NOMO-1 treated with dmso at 0.1 percent for 144 hours (cell line): ENCODE results near the gene SLMAP.
"Not testable (repeated sequence)": the region's sequence is repeated elsewhere in the genome, so short reads cannot be mapped to it uniquely, and the experiment has no call there.

ENCODE experiments used
- DNase-seq: peaks from one replicate; lab custom pipeline; 2025; ENCODE audit not compliant: unreplicated experiment; lab: John Stamatoyannopoulos, UW

Gene SLMAP

DNA sequence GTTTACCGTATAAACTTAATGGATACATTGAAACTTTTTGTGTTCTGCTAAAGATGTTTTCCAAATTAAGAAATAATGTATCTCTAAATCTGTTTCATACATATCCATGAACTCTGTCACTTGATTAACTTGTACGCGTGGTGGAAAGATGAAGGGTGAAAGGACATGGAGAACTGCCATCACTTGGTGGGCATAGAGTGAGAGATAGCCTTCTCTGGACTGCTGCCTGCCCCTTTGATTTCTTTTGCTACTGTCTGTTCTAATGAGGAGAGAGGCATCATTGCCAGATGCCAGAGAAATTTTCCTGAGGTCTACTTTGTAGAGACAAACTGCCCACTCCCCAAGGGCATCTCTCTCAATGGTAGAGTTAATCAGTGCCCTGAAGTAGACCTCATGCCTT is 120.5 kb downstream of the SLMAP start:
- no peak for DNase-seq

DNA sequence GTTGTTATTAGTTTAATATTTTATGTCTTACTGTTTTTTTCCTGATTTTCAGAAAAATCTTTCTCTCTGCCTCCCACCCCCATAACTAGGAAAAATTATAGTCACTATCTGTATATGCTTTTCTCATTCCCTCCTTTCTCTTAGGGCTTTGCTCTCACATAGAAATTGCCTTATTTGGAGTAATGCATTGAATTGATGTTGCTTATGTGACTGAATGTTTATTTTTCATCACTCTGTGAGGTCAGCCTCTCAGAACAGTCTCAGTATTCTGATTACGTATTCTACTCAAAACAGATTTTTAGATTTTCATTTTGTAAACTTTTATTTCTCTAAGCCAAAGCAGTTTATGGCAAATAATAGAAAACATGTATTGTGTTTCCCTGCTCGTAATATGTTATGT is 121.0 kb downstream of the SLMAP start:
- no peak for DNase-seq

DNA sequence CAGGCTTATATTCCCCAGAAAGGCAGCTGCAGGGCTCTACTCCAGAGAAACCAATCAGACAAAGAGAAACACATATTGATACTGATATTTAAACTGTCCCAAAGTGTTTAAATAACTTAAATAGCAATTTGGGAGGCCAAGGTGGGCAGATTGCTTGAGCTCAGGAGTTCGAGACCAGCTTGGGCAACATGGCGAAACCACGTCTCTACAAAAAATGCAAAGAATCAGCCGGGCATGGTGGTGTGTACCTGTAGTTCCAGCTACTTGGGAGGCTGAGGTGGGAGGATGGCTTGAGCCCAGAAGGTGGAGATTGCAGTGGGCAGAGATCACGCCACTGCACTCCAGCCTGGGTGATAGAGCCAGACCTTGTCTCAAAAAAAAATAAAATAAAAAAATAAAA is 128.3 kb downstream of the SLMAP start:
- not testable (repeated sequence) for DNase-seq

DNA sequence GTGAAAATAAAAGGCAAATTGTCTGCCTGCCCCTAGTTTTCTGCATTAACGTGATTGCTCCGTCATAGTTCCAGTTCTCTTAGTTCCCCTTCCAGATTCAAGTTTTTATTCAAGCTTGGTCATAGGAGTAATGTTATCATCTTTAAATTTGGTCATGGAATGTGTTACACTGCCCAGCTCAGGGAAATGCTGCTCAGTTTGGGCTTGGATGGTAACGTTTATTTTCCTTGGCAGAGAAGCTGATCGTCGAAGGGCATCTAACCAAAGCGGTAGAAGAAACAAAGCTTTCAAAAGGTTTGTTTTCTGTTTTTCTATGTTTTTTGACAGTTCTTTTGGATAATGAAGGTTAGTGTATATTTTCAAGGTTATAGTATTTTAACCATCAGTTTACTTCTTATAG is 133.7 kb downstream of the SLMAP start:
- no peak for DNase-seq

DNA sequence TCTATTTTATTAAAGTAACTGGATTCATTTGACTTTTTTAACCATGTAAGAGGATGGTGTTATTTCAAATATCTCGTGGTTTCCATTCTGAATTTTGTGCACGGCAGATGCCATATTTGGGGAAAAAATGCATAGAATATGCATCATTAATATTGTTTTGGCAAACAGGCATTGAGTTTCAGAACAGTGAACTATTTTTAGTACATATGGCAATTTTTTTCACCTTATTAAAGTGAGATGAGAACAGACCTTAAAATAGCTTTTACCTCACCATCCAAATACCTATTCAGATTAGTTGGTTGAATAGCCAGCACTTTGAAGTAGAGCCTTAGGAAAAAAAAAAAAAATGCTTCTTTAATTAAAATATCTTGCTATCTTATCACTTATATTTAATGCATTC is 134.8 kb downstream of the SLMAP start:
- no peak for DNase-seq

DNA sequence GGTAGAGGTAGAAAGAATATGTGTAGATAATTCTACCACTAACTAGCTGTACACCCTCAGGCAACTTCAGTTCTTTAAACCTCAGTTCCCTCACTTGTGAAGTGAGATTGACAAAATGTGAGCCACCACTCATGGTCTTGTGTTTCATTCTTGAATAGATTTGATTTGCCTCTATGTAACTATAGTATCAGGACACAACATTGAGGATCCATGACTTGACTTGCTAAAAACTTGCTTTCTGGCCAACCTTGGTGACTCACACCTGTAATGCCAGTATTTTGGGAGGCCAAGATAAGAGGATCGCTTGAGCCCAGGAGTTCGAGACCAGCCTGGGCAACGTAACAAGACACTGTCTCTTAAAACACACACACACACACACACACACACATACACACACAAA is 136.3 kb downstream of the SLMAP start:
- DNase-seq: no peak

DNA sequence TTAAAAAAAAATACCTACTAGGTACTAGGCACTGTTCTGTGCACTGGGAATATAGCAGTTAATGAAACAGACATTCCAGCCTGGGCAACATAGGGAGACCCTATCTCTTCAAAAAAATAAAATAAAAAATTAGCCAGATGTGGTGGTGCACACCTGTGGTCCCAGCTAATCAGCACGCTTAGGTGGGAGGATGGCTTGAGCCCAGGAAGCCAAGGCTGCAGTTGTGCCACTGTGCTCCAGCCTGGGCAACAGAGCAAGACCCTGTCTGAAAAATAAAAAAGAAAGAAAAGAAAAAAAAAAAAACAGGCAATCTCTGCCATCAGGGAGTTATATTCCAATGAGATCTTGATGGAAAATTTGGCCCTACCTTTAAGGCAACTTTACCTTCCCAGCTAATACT is 137.0 kb downstream of the SLMAP start:
- no peak for DNase-seq

DNA sequence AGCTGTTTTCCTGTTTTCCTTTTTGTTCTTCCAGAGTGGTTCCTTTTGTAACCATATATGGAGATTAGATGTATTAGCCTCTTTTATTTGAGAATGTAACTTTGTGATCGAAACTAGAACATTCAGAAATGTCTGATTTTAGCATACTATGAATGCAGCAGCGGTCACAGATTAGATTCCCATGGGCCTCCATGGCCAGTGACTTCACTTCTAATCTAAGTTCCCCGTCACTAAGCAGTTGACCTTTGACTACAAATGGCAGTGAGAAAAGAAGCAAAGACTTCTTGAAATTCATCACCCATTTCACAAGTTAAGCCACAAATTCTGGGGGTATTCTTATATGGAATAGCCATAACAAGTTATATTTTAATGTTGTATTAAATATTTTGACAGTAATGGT is 137.6 kb downstream of the SLMAP start:
- DNase-seq: no peak

DNA sequence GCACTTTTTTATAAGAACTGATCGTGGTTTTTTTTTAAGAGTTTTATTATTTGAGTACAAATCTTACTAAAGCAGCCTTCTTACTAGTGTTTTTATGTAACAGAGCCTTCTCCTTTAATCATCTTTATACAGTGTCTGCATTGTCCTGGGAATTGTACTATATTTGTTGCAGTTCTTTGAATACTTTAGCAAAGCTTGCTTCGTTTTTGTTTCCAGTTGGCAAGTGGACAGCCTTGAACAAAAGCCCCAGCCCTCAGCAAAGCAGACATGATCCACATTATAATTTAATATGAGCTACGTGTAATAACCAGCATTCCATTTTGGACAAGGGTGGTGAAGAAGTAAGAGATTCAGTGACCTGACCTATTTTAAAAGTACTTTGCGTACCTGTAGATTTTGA is 139.9 kb downstream of the SLMAP start:
- no peak for DNase-seq

DNA sequence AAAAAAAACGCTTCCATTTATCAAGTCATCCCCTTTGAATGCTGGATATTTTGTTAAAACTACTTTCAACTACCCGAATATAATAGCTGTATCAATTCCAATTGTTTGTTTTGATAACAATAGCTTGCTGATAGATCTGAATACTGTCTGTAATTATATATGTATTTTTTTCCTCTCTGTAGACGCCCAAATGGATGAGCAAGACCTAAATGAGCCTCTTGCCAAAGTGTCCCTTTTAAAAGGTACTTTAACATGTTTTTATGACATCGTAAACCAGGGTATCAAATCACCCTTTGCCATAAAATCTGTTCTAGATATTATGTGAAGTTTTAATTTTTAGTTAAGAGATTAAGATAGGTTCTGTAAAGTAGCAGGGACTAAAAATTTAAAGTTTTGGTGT is 140.6 kb downstream of the SLMAP start:
- no peak for DNase-seq

DNA sequence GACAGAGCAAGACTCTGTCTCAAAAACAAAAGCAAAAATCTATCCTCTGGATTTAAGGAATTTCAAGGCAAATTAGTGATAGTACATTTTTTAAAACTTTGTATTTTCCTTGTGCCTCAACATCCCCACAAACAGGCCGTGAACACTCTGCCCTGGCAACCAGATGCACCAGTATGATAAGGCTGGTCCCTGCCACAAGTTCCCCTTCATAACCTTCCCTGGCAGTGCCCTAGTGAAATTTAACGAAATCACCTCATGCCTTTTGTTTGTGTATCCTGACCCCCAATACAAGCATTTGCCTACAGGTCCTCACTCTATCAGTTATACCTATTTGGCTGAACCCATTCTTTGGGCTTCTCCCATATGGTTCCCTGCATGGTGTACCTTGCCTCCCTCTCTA is 144.7 kb downstream of the SLMAP start:
- no peak for DNase-seq

DNA sequence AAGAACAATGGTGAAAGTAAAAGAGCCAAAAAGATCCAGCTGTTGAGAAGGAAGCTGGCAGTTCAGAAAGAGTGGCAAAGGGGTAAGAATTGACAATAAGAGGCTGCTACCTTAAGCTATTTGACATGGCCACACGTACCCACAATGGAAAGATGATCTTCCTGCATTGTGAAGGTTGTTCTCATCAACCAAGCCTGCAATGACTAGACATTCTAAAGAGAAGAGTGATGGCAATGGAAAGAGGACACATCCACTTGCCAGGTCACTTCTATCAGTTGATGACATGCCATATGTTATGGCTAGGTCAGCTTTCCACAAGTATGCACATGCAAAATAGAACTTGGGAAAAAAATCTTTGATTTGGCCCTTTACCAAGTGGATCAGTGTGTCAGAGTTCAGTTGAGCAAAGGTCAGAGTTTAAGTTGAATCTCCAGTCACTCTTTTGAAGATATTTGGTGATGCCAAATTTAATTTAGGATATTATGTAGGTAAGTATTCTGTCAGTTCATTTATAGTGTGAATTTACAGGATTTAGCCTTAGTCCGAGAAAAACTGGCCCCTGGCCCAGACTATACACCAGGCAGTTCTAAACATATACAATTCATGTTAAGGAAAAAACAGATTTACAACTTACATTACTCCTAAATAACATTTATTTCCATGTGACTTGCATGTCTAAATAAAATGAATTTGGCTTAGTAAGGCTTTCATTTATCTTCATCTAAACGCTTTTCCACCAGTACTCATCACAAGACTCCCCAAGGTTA is 147.2 kb downstream of the SLMAP start:
- no peak for DNase-seq

DNA sequence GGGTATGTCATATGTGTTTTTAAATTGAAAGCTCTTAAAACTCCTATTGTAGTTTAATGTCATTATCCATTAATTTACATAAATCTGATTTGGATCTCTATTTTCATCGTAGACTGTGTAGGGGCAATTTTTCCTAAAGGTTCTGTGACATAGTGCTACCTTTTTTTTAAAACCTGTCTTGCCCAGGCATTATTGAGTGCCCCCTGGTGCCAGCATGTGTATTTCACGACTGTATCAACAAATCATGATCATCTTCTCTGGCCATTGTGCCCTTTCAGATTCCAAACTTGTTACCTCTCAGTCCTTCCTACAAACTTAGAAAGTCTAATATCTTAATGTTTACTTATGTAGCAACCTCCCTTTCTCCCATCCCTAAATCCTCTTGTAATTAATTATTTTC is 154.9 kb downstream of the SLMAP start:
- DNase-seq: no peak

DNA sequence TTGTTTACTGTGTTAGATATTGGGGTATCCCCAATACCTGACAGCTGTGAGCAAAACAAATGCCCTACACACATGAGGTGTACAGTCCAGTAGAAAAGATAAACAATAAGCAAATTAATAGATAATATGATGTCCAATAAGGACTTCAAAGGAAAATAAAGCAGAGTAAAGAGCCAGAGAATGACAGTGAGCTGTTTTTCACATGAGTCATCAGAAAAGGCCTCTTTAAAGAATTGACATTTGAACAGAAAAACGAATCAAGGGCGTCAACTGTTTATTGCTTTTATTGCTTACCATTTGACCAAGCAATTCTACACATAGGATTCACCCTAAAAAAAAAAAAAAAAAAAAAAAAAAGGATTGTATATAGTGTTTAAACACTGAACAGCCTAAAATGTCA is 155.5 kb downstream of the SLMAP start:
- no peak for DNase-seq

DNA sequence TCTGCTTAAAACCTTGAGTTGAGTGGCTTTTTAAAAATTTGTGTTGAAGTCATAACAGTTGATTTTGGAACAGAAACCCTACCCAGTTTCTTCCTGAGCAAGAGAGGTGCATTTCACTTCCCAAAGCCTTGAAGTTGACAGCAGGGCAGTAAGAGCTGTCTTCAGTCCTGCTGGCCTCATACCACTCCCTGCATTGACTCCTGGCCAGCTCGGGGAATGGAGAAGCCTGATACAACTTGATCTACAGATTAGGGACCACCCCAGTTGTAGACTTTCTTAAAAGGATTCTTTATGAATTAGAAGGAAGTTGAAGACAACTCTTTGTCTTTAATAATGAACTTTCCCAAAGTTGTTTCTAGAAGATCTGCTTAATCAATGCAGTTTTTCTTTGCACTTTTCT is 161.5 kb downstream of the SLMAP start:
- DNase-seq: no peak

DNA sequence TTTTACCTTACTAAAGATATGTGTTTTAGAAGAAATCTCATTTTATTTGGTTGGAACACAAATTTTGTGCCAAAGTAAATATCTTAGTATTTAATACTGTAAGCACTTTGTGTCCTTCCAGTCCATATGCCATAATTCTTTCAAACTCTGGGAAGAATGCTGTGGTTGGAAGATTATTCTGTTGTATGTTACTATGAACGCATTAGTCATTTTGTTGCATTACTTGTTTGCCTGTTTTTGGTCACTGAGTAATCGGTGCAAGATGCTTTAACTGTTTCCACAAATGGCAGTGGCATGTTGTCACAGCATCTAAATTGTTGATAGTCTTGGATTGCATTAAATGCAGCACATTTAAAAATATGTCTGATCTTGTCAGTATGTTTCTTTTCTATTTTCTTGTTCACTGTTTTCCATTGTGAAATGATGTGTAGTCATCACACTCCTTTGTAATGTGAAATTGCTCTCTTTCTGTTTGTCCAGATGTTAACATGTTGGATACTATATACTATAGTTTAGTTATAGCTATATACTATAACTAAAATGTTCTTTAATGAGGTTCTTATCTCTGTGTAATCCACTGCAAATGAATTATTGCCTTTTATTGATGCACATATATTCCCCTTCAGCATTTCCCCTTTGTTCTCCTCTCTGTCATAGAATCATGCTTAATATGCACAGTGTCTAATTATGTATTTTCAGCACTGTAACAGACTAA is 162.2 kb downstream of the SLMAP start:
- DNase-seq: no peak

DNA sequence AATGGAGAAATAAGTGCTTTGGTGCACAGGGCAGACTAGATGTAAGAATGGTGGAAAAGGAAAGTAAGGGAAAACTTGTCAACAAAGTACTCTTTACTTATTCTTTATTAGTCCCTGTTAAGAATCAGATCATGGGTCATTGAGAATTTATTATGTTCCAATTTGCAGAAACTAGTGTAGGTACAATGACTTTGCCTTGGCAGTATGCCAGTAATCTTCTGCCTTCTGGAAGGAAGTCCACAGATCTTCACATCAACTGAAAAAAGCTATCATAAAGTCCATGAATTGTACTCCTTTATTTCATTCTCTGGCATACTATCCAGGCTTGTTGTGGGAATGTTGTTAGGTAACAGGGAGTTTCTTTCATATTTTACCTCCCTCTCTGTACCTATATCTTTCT is 163.9 kb downstream of the SLMAP start:
- no peak for DNase-seq

DNA sequence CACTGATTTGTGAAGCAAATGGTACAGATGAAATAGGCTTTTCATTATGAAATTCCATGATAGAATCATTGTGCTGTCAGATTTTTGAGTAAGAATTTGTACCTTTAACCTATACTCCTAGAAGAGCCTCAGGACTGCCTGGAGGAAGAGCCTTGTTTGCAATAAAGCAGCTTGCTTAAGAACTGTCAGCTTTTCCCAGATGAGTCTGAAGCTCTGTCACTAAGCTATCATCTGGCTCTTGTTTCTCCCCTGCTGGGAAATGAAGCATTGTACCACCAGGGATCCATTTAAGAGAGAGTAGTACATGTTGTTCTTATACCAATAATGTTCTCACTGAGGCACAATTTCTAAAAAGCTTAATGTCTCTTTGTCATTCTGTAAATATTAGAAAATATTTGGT is 167.0 kb downstream of the SLMAP start:
- no peak for DNase-seq

DNA sequence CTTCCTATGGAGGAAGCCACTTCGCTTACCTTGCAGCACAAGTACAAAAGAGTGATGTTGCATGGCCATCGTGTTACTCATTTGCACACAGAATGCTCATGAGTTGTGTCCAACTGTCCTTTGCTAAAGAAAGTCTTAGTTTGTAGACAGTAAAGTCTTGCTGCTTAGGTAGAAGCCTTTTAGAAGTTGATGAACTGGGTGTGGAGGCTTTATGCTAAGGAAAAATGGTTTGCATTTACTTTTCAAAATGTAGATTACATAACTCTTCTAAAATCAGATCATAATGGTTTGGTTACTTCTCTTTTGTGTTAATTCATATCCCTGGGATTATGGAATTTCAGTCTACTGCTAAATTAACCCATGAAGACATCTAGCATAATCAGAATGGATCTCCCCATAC is 167.6 kb downstream of the SLMAP start:
- DNase-seq: no peak

DNA sequence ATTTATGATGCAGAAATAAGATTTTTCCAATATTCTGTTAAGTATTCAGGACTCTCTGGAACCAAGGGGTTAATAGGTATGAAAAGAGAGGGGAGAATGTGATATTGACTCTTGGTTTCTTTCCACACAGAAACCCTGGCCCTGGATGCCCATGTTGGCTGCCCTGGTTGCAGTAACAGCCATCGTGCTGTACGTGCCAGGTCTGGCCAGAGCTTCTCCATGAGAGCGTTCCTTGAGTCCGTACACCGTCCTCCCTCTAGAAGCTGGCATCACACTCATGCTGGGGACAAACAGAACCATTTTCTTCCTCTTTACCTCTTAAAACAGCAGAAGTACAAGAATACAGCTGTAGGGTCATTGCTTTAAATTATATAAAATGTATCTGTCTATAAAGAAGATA is 171.1 kb downstream of the SLMAP start:
- no peak for DNase-seq

DNA sequence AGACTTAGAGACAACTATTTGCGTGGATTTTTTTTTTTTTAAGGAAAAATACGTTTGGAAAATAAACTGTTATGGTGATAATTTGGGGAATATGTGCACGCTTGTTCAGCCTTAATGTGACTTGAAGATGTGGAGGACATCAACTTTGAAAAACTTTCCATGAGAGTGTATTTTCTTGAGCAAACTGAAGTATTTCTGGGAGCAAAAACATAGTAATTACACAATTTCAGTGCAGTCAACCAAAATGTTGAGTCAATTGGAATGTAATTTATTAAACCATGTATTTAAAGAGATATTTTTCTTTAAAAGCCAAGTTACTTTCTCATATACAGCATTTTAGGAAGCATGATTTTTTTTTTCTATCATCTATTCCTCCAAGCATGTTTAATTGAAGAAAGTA is 171.8 kb downstream of the SLMAP start:
- DNase-seq: no peak

DNA sequence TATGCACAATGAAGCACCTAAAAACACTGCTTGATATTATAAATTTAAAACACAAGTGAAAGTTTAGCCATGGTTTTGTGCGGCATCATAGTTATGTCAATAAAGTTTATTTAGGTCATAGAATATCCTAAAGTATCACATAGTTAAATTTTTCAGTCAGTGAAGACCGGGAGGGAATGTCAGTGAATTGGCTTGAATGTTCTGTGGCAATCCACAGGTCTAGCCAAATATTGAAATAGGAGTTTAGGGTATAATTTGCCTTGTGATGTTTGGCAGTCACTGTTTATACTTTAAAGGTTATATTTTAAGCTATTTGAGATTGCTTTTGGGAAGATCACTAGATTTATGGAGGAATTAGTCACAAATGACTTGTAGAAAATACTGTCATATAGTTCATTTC is 172.4 kb downstream of the SLMAP start:
- DNase-seq: no peak

DNA sequence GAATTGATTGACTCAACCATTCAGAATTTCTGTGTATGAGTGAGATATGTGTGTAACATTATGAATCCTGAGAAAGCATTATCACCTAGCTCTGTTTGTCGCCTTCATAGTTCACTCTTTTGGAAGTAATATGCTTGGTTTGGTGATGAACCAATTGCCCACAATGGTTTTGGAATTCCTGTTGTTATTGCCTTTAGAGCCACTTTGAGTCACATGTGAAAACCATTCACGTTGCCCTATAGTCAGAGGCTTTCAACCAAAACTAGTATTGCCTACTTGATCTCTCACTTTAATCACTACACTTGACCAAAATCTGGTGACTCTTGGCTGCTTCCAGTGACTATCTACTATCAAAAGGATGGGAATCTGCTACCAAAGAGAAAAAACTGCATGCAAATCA is 173.9 kb downstream of the SLMAP start:
- no peak for DNase-seq
